Fibroblast of gingiva (primary cell): ENCODE data around the gene IFT122.

Experiments used
- DNase-seq: peaks from one replicate; pipeline ENCODE4 v3.0.0-alpha.2; 2011; ENCODE audit warnings: low read depth

Gene IFT122

DNA sequence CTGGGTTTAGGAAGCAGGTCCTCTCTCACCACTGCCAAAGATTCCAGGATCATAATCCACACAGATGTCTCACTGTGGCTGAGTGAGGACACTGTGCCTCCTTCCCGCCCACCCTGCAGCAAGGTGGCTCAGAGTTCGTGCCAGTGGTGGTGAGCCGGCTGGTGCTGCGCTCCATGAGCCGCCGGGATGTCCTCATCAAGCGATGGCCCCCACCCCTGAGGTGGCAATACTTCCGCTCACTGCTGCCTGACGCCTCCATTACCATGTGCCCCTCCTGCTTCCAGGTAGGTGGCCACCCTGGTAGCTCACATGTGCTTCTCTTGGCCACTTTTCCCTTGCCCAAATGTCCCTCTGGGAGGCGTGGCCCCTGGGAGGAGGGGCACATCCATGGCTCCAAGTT lies 79.4 kb downstream of the IFT122 start:
- no peak for DNase-seq

DNA sequence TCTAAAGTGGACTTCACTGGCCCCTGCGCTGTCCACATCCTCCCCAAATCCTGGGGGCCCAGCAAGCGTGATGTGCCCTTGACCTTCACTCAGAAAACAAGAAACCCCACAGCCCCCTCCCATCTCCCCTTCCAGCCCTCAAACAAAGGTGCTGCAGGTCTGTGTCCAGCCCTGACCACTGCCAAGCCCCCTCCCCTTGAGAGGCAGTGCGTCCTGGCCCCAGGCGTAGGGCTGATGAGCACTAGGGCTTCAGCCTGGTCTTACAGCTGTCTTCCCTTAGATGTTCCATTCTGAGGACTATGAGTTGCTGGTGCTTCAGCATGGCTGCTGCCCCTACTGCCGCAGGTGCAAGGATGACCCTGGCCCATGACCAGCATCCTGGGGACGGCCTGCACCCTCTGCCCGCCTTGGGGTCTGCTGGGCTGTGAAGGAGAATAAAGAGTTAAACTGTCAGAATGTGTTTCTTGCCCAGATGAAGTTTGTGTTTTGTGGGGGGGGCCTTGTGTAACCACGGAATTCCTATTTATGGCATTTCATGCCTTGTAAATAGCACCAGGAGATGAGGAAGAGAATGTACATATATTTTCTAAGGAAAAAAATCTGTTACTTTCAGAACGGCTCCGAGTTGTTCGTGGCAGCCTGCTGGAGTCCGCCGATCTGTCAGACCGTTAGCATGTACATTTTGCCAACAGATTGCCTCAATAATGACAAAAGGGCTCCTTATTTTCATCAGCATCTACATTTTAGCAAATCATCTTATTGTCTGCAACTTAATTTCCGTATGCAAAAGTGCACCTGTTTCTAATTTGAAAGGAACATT lies 80.1 kb downstream of the IFT122 start:
- no peak for DNase-seq

- DNase-seq, result no peak
These were observed 80.9 kb downstream of the IFT122 start for GRCh38 chr3:129520960-129521359.

DNA sequence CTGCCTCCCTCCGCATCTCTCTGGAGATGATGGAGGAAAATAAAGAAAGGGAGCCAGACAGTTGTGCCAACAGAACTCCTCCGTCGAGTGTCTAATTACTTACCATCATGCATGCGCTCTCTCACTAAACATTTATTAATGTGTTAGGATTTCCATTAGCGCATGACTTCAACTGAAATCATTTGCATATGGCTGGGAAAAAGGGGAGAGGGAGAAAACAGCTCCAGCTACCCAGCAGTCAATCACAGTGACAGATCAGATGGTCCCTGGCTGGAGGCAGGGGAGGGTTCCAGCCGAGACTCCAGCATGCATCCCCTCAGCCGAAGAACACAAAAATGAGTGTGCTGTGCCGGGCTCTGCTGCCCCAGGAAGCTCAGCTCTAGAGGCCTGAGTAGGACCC lies 81.6 kb downstream of the IFT122 start:
- DNase-seq, result no peak

- DNase-seq, result no peak
These were observed 82.9 kb downstream of the IFT122 start for GRCh38 chr3:129522953-129523352.

DNA sequence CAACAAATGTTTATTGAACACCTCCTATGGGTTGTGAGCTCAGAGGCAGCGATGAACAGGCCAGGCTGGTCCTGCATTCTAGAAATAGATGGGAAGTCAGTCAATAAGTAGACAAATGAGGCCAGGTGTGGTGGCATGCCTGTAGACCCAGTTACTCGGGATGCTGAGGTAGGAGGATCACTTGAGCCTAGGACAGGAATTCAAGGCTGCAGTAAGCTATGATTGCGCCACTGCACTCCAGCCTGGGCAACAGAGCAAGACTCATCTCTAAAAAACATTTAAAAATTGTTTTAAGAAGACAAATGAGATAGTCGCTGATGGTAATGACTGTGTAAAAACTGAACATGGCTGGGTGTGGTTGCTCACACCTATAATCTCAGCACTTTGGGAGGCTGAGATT lies 84.1 kb downstream of the IFT122 start:
- no peak for DNase-seq

- no peak for DNase-seq
These were observed 85.4 kb downstream of the IFT122 start for GRCh38 chr3:129525341-129525968.

DNA sequence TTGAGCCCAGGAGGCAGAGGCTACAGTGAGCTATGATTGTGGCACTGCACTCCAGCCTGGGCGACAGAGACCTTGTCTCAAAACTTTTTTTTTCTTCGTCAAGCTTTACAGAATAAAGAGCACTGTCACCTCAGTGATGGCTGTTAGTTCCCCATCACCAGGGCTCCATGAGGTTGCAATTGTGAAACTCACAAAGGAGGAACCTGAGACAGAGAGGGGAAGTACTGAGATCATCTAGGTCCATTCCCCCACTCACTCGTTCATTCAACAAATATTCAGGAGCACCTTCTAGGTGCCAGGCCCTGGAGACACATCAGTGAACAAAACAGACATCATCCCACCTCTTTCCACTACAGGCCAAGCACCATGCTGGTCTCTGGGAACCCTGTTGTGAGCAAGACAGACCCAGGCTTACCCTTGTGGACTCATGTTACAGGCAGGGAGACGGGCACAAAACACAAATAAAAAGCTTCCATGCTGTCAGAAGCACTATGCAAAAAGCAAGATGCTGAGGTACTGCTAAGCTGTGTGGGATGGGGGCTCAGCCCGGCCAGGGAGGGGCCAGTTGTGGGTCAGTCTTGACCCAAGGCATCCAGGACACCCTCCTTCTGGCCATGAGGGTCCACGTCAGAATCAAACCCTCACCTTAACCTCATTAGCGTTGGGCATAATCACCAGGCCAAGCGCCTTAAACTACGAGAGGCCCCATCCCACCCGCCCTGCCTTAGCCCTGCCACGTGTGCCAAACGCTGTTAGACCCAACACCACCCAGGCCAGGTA lies 86.3 kb downstream of the IFT122 start:
- DNase-seq, result no peak

DNA sequence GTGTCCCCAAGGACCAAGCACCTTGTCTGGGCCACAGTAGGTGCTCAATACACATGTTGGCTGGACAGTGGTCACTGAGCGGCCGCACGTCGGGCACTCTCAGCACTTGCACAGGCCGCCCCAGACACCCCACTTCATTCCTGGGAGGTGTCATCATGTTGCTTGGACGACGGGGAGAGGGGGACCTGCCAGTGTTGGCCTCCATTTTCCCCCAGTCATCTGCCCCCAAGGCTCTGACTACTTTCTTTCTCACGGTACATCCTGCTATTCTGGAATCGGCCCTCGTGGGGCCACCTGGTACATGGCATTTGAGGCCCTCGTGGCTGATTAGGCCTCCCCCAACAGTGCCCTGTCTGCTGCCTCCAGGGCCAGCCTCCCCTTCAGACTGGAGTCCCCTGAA lies 87.2 kb downstream of the IFT122 start:
- DNase-seq, result no peak

GRCh38 chr3:129528589-129529100 lies 88.6 kb downstream of the IFT122 start, which contains the start of gene RHO:
RHO (plus strand) TSS chr3:129528639; CDS start chr3:129528734, 95 bp downstream.
- DNase-seq, result no peak

GRCh38 chr3:129529436-129530210 lies 89.6 kb downstream of the IFT122 start:
- no peak for DNase-seq

- peak; percentile 83 for DNase-seq
These were observed 90.3 kb downstream of the IFT122 start for GRCh38 chr3:129530251-129530791.

- DNase-seq, result no peak
These were observed 90.8 kb downstream of the IFT122 start for GRCh38 chr3:129530821-129531220.

DNA sequence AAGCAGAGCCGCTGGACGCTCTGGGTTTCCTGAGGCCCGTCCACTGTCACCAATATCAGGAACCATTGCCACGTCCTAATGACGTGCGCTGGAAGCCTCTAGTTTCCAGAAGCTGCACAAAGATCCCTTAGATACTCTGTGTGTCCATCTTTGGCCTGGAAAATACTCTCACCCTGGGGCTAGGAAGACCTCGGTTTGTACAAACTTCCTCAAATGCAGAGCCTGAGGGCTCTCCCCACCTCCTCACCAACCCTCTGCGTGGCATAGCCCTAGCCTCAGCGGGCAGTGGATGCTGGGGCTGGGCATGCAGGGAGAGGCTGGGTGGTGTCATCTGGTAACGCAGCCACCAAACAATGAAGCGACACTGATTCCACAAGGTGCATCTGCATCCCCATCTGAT lies 91.7 kb downstream of the IFT122 start:
- DNase-seq, result no peak

DNA sequence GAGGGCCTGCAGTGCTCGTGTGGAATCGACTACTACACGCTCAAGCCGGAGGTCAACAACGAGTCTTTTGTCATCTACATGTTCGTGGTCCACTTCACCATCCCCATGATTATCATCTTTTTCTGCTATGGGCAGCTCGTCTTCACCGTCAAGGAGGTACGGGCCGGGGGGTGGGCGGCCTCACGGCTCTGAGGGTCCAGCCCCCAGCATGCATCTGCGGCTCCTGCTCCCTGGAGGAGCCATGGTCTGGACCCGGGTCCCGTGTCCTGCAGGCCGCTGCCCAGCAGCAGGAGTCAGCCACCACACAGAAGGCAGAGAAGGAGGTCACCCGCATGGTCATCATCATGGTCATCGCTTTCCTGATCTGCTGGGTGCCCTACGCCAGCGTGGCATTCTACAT lies 92.2 kb downstream of the IFT122 start:
- DNase-seq, result no peak

DNA sequence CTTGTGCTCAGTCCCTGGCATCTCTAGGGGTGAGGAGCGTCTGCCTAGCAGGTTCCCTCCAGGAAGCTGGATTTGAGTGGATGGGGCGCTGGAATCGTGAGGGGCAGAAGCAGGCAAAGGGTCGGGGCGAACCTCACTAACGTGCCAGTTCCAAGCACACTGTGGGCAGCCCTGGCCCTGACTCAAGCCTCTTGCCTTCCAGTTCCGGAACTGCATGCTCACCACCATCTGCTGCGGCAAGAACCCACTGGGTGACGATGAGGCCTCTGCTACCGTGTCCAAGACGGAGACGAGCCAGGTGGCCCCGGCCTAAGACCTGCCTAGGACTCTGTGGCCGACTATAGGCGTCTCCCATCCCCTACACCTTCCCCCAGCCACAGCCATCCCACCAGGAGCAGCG lies 93.4 kb downstream of the IFT122 start:
- no peak for DNase-seq

DNA sequence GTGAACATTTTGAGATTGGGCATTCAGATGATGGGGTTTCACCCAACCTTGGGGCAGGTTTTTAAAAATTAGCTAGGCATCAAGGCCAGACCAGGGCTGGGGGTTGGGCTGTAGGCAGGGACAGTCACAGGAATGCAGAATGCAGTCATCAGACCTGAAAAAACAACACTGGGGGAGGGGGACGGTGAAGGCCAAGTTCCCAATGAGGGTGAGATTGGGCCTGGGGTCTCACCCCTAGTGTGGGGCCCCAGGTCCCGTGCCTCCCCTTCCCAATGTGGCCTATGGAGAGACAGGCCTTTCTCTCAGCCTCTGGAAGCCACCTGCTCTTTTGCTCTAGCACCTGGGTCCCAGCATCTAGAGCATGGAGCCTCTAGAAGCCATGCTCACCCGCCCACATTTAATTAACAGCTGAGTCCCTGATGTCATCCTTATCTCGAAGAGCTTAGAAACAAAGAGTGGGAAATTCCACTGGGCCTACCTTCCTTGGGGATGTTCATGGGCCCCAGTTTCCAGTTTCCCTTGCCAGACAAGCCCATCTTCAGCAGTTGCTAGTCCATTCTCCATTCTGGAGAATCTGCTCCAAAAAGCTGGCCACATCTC lies 94.5 kb downstream of the IFT122 start:
- no peak for DNase-seq

GRCh38 chr3:129535075-129535474 lies 95.1 kb downstream of the IFT122 start:
- DNase-seq, result no peak

DNA sequence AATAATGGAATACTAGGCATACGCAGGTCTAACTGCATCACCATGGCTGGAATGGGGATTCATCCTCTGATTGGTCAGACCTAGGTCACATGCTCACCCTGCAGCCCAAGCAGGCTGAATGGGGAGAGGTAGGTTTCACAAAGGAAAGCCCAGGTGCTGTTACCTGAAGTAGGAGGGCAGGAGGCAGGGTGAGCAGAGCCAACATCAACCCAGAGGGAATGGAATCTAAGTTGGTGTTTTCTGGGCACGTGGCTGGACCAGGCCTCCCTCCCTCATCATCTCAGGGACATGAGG lies 96.3 kb downstream of the IFT122 start:
- DNase-seq, result no peak

- no peak for DNase-seq
These were observed 96.8 kb downstream of the IFT122 start for GRCh38 chr3:129536804-129537203.

- peak; percentile 48 for DNase-seq
These were observed 99.2 kb downstream of the IFT122 start for GRCh38 chr3:129539206-129539605.
